Effector CD8-positive, alpha-beta T cell (primary cell): ENCODE data around the gene CAMK1.
"Not testable (repeated sequence)": the region's sequence is repeated elsewhere in the genome, so short reads cannot be mapped to it uniquely, and the experiment has no call there.

ENCODE experiments used
- DNase-seq: peaks from one replicate; lab custom pipeline; 2025; lab: John Stamatoyannopoulos, UW

The CAMK1 gene

DNA sequence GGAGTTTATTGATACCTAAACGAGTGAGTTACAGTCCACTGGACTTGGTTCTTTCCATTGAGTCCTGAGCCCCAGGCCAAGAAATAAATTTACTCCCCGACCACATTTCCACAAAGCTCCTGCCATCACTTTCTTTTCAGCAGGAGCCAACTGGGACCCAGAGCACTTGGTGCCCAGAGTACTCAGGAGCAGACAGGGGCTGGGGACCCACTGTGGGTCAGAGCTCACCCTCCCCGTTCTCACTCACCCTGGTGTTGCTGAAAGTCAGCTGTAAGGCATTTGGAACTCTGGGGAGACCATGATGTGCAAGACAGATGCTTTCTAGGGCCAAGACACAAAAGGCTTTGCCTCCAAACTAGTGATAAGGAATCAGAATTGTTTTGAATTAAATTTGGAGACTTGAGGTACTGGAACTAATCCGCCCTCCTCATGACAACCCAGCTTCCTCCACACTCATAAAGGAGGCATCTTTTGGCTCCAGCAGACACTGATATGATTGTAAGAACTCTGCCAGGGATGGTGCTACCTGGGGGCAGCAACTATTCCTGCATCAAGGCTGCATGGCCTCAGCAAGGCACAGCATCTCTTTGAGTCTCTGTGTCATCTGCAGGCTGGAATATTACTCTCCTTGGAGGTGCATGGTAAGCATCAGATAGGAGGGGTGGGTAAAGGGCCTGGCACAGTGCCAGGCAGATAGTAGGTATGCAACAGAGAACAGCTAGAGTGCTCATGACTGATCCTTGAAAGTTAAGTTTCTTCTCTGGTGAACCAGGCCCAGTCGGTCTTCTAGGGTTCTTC, 7.3 kb upstream of the CAMK1 start:
- no peak for DNase-seq

DNA sequence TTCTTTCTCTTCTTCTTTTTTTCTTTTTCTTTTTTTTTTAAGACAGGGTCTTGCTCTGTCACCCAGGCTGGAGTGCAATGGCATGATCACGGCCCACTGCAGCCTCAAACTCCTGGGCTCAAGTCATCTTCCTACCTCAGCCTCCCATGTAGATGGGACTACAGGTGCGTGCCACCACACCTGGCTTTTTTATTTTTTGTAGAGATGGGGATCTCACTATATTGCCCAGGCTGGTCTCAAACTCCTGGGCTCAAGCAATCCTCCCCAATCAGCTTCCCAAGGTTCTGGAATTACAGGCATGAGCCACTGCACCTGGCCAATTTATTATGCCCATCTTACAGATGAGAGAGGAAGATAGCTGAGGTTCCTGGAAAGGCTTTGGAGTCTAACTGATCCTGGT, 1.3 kb upstream of the CAMK1 start:
- not testable (repeated sequence) for DNase-seq

DNA sequence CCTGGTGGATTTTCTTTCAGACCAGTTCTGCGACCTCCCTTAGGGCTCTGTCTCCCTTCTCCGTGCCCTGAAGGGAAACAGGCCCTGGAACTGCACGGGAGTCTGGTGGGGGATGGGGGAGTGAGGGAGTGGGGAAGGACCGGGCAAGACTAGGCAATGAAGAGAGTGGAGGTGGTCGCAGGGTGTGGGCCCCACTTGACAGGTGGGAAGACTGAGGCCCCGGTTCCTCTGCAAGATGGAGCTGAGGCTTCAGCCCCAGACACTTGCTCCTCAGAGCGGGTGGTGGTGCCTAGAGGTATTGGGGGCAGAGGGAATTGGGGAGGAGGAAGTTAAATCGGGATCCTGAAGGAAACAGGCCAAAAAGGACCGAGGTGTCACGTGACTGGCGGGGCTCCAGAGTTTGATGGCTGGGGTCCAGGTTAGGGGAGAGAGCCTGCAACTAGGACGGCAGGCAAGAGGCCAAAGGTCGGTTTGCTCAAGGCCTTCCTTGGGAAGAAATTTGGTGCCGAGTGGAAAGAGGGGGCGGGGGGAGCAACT, 597 bp upstream of the CAMK1 start:
- no peak for DNase-seq

DNA sequence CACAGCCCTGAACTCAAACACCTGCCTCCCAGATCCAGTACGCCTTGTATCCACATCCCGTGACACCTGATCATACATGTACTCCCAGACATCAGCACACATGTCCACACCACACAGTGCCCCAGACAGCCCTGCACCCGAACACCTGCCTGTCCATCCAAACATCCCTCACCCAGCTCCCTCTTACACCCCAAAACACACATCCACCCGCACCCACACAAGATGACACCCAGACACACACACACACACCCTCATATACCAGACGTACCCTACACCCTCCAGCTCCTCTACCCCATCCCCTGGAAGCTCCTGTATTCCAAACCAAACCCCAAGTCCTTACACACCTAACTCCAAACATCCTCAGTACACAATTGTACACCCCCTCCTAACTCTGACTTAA, 735 bp downstream of the CAMK1 start:
- DNase-seq: no peak

DNA sequence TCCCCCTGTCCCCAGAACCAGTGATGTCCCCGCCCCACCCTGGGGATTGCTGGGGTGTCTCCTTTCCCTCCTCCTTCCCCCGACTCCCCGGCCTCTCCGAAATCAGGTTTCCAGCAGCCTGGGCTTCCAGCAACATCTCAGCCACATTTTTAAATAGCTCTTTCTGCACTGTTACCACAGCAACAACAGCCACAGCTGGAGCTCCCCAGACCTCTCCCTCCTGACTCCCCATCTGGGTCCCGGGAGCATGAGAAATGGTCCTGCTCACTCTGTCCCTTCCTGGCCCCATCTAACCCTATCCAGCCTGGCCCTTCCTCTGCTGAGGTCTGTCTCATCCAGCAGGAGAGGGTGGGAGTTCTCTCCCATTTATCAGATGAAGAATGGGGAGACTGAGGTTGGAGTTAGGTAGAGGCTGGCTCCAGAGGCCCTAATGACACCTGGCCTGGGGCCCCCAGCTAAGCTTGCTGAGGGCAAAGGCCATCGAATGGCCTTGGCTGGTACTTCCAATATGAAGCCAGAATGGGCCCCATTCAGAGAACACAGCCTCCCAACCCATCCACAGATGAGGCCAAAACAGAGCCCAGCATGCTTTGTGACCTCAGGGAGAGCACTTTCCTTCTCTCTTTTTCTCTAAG, 1.5 kb downstream of the CAMK1 start:
- DNase-seq: no peak

DNA sequence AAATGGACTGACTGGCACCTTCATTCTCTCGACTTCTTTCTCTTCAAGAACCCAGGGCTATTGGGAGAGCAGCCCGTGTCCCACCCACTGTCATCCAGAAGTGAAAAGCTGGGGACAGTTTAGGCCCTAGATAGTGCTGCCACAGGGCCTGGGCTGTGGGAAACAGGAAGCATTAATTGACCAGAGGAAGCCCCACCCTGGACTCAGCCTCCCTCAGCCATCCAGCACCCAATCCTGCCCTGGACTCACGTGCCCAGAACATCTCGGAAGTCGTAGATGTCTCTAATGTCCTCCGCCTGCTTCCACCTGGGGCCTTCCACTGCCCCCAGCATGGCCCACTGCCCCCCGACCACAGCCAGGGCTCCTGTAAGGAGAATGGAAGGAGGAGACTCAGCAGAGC, 2.3 kb downstream of the CAMK1 start:
- no peak for DNase-seq

DNA sequence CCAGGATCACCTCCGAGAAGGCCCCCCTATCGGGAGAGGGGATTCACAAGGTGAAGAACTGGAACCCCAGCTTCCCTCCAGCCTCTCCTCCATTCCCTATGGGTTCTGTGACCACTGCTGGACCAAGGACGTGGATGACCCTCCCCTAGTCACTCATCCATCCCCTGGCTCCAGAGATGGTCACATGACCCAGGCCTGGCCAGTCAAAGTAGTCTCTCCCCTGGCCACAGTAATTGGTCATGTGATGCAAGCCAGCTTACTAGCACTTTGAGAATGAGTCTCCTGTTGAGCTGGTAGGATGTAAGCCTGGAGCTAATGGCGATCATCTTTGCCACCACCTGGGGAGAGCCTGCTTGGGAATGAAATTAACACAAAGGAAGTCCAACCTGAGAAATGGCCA, 3.9 kb downstream of the CAMK1 start:
- no peak for DNase-seq

DNA sequence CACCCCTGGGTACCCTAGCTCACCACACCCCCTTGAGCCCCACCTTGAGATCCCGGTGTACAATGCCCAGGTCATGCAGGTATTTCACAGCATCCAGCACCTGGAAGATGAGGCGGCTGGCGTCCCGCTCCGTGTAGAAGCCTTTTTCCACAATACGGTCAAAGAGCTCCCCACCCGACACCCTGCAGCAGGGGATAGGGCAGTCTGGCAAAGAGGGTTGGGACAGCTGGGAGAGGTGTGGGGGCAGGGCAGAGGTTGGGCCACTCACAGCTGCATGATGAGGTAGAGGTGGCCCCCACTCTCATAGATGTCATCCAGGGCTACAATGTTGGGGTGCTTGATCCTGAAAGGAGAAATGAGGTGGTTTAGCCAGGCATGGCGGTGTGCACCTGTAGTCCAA, 6.9 kb downstream of the CAMK1 start:
- no peak for DNase-seq

DNA sequence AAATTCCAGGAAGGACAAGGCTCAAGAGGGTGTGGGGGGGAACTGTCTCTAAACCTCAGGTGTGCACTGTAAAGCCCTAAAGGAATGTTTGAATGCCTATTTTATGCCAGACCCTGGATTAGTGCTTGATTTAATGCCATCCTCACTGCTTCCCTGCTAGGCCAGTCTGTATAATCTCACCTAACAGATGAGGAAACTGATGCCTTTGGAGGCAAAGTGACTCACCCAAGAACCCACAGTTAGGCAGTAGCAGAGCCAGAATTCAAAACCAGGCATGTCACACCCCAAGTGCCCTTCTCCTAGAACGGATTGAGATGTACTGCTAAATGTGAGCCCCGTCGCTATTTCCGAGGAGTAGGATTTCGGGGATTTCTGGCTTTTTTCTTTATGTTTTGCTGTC, 7.8 kb downstream of the CAMK1 start:
- no peak for DNase-seq

DNA sequence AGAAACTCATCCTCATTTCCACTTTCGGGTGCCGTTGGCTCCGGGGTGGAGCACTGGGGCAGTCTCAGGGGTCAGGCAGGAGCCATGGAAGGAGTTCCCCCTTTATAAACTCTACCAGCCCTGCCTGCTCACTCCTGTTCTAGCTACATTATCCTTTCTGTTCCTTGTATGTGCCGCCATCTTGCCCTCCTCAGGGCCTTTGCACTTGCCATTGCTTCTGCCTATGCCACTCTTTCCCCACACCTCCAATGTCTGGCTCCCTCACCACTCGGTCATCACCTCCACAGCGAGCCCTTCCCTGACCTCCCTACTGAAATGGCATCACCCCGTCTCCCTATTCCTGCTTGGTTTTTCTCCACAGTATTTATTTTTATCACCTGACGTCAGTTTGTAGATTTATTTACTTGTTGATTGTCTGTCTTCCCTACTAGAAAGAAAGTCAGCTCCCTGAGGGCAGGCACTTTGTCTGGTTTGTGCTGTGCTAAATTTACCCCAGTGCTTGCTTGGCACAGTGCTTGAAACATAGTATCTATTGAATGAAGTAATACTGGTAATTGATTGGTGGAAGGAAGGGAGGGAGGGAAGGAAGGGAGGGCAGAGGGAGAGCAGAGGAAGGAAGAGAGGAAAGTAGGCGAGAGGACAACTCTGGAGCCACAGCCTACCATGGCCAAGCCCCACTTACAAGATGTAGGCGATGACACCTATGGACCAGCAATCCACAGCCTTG, 8.8 kb downstream of the CAMK1 start:
- no peak for DNase-seq

DNA sequence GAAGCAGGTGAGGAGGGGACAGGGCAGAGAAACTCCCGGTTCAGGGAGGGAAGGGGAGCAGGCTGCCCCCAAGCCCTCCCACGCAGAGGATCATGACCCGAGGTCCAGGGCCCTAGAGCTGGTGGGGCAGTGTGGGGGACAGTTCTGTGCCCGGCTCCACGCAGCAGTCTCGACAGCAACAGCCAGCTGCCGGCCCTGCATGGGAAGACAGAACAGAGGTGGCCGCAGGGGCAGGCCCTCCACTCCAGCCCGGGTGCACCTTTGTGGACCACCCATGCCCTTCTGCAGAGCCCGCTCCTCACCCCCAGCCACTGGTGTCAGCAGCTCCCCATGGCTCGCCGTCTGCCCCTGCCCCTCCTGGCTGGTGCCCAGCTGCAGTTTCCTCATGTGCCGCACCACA, 12.3 kb downstream of the CAMK1 start:
- DNase-seq: no peak

DNA sequence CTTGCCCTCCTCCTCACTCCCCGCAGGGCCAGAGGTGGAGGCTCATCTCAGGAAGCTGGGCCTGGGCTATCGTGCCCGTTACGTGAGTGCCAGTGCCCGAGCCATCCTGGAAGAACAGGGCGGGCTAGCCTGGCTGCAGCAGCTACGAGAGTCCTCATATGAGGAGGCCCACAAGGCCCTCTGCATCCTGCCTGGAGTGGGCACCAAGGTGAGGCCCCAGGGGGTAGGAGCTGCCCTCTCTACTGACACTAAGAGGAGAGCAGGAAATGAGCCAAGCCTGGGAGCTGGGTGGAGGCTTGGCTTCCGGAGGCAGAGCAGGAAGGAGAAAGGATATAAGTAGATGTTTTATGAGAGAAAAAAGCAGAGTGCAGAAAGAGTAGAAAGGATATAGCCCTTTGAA, 15.1 kb downstream of the CAMK1 start:
- DNase-seq: no peak

DNA sequence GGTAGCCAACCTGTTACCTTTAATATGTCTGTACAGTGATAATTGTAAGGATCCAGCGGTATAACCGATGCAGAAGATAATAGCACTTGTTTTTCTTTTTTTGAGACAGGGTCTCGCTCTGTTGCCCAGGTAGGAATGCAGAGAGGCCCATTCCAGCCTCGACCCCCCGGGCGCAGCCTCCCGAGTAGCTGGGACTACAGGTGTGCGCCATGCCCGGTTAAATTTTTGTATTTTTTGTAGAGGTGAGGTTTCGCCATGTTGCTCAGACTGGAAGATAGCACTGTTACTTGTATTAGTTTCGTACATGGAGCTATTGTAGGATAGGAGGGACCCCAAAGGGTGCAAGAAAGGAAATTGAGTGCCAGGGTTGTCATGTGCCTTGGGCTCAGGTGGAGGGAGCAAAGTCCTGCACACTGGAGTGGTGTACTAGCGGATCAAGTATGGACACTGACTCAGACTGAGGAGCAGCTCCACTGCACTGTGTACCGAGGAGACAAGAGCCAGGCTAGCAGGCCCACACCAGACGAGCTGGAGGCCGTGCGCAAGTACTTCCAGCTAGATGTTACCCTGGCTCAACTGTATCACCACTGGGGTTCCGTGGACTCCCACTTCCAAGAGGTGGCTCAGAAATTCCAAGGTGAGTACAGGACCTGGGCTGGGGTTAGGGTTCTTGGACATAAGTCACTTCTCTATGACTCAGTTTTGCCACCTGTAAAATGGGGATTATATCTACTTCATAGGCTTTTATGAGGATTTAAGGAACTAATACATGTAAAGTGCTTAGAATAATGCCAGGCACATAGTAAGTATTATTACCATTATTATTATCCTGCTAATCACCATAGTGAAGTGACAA, 19.0 kb downstream of the CAMK1 start:
- no peak for DNase-seq

DNA sequence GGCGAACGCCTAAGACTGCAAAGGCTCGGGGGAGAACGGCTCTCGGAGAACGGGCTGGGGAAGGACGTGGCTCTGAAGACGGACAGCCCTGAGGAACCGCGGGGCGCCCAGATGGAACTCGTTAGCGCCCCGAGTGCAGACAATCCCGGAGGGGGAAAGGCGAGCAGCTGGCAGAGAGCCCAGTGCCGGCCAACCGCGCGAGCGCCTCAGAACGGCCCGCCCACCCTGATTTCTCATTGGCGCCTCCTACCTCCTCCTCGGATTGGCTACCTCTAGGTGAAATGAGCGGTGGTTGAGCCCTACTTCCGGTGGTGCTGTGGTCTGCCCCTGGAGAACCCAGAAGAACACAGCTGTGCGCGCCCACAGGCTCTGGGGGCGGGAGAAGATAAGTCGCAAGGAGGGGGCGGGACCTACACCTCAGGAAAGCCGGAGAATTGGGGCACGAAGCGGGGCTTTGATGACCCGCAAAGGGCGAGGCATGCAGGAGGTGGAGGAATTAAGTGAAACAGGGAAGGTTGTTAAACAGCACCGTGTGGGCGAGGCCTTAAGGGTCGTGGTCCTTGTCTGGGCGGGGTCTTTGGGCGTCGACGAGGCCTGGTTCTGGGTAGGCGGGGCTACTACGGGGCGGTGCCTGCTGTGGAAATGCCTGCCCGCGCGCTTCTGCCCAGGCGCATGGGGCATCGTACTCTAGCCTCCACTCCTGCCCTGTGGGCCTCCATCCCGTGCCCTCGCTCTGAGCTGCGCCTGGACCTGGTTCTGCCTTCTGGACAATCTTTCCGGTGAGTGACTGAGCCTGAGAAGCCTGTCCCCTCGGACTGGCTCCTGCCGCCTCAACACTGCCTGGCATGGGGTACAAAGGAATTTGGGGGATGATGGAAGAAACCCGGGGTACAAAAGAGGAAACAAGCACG, 19.8 kb downstream of the CAMK1 start, which contains the start of gene OGG1:
Gene OGG1 (plus strand): TSS at position 308 of the 911 bp plus-strand sequence. CDS start 335 bp downstream, at position 643.
- DNase-seq: peak; percentile 92

DNA sequence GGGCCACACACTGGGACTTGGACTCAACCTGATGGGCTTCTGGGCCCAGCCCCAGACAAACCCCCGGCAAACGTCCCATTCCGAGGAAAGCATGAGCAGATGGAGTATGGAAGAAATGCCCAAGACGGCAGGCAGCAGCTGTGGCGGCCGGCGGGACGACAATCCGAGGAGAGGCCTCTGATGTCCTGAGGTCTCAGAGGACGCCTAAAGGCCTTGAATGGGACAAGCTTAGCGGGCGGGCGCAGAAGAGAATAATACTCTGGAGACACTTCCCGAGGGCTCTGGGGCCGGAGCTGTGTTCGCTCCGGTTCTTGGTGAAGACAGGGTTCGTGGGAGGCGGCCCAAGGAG, 20.5 kb downstream of the CAMK1 start:
- DNase-seq: no peak

DNA sequence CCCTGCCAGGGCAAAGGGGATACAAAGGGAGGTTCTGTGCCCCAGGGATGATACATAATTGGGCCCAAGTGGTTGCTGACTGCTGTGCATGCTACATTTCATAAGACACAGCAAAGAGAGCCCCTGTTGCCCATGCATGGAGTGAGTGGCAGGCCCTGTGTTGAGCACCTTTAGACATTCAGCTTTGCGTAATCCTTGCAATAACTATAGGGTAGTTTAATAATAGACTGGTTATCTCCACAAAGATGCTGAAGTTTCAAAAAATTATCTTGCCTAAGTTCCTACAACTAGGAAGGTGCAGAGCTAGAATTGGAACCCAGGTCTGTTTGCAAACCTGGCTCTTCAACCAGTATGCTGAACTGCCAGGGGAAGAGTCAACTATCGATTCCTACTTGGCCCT, 21.7 kb downstream of the CAMK1 start:
- DNase-seq: no peak

DNA sequence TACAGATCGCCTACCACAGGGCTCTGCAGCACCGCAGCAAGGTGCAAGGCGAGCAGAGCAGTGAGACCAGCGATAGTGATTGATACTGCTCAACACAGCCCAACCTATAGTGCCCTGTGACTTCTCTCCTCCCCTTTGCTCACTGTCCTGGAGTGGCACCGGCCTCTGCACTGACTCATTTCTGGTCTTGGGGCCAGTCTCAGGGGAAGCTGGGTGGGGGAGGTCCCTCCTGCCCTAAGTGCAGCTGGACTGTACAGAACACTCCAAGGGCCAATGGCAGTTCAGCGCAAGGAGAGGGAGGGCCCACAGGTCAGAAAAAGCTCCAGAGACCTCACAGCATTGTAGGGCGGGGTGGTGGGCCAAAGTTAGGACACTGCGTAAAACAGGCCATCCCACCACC, 22.5 kb downstream of the CAMK1 start:
- no peak for DNase-seq

DNA sequence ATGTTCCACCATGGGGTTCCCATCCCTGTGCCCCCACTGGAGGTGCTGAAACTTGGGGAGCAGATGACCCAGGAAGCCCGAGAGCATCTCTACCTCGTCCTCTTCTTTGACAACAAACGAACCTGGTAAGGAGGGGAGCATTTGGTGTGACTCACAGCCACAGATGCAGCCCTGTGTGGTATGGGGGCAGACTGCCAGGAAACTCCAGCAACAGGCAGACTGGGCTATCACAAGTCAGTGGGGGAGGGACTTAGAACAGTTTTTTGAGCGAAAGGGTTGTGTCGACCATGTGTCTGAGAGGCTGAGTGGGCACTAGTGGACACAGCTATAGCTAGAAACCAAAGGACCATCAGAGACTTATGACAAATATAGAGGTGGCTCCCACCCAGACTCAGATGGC, 23.4 kb downstream of the CAMK1 start:
- no peak for DNase-seq

DNA sequence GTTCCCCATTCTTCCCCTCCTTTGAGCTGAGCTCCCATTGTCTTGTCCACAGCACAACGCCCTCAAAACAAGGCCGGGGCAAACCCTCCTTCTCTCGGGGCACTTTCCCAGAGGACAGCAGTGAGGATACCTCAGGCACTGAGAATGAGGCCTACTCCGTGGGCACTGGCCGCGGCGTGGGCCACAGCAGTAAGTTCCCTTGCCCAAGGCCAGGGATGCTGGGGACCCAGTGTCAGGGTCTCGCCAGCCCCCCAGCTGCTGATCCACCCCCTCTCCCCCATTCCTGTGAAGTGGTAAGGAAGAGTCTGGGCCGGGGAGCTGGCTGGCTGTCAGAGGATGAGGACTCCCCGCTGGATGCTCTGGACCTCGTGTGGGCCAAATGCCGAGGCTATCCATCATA, 24.2 kb downstream of the CAMK1 start:
- DNase-seq: no peak

DNA sequence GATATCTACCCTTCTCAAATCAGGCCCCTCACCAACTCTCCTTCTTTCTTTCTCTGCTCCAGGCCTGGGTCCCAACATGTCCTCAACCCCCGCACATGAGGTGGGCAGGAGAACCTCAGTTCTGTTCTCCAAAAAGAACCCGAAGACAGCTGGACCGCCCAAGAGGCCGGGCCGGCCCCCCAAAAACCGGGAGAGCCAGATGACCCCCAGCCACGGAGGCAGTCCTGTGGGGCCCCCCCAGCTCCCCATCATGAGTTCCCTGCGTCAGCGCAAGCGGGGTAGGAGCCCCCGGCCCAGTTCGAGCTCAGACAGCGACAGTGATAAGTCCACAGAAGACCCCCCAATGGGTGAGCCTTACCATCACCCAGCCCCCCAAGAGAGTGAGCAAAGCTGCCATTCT, 25.6 kb downstream of the CAMK1 start:
- no peak for DNase-seq

DNA sequence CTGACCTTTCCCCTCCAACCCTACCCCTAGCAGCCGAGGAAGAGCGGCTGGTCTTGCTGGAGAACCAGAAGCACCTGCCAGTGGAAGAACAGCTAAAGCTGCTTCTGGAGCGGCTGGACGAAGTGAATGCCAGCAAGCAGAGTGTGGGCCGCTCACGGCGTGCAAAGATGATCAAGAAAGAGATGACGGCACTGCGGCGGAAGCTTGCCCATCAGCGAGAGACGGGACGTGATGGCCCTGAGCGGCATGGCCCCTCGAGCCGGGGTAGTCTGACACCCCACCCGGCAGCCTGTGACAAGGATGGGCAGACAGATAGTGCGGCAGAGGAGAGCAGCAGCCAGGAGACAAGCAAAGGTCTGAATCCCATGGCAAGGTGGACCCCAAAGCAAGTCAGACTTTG, 26.2 kb downstream of the CAMK1 start:
- no peak for DNase-seq
